Kidney tubule cell (primary cell): ENCODE results near the gene FBXO3.
"Not testable (repeated sequence)": the region's sequence is repeated elsewhere in the genome, so short reads cannot be mapped to it uniquely, and the experiment has no call there.

Experiments used
- DNase-seq: peaks from one replicate; pipeline ENCODE4 v3.0.0-alpha.2; 2018; ENCODE audit warnings: low spot score

Gene FBXO3, protein sequence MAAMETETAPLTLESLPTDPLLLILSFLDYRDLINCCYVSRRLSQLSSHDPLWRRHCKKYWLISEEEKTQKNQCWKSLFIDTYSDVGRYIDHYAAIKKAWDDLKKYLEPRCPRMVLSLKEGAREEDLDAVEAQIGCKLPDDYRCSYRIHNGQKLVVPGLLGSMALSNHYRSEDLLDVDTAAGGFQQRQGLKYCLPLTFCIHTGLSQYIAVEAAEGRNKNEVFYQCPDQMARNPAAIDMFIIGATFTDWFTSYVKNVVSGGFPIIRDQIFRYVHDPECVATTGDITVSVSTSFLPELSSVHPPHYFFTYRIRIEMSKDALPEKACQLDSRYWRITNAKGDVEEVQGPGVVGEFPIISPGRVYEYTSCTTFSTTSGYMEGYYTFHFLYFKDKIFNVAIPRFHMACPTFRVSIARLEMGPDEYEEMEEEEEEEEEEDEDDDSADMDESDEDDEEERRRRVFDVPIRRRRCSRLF

DNA sequence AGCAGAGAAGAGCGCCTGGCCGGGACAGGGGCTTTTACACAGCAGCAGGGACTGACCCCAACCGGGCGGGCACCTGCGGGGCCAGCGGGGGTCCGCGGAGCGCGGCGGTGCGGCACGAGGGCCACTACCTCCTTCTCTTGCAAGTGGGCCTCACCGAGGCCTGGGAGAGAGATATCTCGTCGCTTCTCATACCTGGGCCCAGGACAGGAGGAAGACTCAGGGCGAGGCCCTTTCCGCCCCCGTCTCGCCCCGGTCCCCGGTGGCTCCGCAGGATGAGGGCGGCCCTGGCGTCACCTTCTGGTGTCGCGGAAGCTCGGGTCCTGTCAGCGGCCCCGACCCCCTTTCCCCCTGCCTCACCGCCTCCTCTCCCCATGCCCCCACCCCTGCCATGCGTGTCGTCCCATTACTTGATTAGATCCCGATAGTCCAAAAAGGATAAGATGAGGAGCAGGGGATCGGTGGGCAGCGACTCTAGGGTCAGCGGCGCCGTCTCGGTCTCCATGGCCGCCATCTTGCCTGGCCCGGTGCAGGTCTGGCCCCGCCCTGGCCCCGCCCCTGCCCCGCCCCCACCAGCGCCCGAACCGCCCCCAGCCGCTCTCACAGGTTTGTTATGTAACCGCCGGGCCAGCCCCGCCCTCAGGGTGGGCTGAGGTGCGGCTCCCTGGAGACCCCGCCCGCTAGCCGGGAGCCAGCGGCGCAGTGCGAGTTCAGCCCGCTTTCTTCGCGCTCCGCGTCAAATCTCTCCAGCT, at the start of gene FBXO3:
Gene FBXO3, minus strand, starts transcription at position 534 of the 749 bp plus-strand sequence. Its CDS starts 23 bp downstream, at position 511.
- peak; percentile 85 for DNase-seq

DNA sequence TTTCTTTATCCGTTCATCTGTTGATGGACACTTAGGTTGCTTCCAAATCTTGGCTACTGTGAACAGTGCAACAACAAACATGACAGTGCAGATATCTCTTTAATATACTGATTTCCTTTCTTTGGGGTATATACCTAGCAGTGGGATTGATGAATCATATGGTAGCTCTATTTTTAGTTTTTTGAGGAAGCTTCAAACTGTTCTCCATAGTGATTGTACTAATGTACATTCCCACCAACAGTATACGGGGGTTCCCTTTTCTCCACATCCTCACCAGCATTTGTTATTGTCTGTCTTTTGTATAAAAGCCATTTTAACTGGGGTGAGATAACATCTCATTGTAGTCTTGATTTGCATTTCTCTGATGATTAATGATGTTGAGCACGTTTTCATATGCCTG, 48.7 kb upstream of the FBXO3 start:
- DNase-seq: not testable (repeated sequence)

DNA sequence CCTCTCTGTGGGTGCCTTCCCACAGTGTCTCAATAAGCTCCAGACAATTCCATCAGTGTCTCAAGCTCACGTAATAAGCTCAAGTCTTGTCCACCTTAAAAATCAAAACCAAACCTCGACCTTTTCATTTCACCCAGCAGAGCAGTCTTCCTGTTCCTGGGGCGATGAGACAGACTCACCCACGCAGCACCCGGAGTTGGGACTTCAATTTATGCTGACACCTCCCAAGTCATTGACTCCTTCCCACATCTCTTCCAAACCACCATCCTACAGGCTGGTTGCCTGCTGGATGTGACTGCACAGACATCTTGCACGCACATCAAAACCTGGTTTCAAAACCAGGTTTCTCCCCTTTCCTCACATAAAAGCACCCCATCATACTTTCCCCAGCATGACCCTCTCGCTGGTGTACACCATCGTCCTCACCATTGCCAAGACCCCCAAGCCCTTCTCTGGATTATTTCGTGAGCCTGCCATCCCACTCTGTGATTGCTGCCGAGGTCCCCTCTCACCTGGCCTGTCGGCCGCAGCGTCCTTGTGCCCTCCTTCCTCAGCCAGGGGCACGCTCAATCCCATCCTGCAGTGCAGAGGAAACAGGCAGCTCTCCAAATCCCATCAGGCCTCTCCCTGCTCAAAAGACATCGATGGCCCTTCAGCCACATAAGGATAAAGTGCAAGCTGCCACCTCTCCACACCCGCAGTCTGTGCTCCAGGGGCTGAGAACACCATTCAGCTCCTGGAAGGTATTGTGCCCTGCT, 45.1 kb upstream of the FBXO3 start:
- no peak for DNase-seq

DNA sequence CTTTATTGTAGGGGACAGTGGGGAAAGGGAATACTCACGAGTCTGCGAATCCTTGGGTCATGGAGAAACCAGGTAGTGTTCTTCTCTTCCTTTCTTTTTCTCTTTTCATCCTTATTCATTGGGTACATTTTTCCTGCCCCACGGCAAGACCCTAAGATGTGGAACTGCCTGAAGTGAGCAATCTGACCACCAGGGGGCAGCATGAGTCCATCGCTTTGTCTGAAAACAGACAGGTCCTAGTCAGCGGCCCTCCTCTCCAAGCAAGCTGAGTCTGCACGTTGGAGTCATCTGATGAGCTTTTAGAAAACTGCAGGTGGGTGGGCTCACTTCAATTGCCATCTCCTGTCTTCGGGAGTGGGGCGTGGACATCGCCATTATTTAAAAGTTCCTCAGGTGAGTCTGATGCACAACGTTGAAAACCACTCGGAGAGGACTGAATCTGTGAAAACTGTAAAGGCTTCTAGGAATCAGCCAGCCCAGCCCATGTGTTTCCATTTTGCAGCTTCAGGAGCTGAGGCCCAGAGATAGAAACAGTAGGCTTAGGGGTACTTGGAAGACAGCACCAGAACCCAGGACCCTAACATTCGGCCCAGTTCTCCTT, 34.0 kb upstream of the FBXO3 start:
- DNase-seq: peak; percentile 79

DNA sequence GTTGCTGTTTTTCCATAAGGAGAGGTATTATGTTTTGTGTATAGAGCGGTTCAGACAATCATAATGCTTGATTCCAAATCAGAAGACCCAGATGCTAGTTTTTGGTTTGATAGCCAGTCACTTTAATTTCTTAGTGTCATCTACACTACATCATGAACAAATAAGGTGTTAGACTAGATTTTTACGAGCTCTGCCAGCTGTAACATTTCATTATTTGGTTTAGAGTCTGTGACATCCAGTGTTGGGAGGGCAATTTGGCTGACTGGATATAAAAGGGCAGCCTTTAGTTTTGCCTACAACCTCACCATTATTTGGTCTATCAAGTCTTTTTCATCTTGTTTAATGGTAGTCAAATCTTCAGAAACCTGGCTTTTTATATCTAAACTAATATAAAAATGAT, 30.2 kb upstream of the FBXO3 start:
- DNase-seq: no peak

- peak; percentile 89 for DNase-seq
These were observed 28.1 kb upstream of the FBXO3 start for GRCh38 chr11:33802194-33802950.

DNA sequence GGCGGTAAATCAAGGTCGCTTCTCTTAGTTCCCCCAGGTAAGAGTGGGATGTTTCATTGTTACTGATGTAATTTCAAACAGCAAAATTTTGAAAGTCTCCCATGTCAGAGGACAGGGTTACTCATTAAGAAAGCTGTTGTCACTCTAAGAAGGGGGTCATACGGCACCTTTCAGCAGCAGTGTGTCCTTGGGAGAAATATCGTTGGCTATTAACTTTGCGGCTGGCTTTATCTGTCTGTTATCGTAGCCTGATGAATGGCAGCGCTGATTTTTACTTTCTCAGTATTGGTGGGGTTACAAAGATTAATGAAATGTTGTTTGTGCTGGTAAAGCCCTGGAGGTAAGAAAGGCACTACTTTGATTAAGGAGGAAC, 27.5 kb upstream of the FBXO3 start:
- DNase-seq: no peak

GRCh38 chr11:33797879-33798278, 23.6 kb upstream of the FBXO3 start:
- no peak for DNase-seq

GRCh38 chr11:33790040-33790439, 15.7 kb upstream of the FBXO3 start:
- DNase-seq: no peak

GRCh38 chr11:33788095-33788494, 13.8 kb upstream of the FBXO3 start:
- DNase-seq: not testable (repeated sequence)

DNA sequence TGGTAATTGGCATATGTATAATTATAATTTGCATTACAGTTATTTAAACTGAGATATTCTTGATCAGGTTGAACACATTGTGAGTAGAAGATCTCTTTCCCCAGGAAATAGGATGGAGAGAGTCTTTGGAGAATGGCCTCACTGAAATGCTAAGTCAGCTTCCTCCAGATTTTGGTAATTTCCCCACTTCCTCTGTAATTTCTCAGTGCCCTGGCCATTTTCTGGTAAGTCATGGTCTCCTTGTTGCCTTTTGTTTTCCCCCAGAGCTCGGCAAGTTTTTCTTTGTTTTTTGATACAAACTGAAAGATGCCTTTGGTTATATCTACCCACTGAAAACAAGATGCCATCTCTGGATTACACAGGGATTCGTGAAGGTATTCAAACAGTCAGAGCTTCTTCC, 12.8 kb upstream of the FBXO3 start:
- DNase-seq: no peak

GRCh38 chr11:33785609-33786008, 11.3 kb upstream of the FBXO3 start:
- no peak for DNase-seq

DNA sequence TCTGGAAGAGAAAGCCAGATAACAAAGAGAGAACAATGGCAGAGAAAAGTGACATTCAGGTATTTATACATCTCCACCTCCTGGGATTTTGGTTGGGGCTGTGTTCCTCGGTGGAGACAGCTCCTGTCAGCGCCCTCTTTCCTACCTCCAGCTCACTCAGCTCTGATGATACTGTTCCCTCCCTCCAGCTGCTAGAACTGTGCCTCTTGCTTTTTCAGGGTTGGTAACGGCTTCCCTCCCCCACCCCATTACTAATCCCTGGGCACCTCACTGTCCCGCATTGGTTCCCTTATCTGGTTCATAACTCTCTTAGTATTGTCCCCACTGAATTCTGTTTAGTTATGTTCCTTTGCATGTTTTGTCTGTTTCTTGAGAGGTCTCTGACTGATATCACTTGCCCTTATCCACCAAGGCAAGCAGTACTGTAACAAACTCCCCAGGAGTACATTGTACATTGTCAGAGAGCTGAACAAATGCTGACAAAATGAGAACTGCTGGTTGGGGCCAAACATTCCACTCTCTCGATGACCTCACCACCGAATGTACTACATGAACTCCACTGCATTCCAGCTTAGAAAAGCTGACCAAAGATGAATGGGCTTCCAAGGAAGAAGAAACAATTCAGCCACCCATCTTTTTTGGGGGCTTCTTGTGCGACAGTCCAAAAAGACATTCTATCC, 5.7 kb upstream of the FBXO3 start:
- peak; percentile 71 for DNase-seq

GRCh38 chr11:33778675-33779074, 4.4 kb upstream of the FBXO3 start:
- DNase-seq: no peak

GRCh38 chr11:33777906-33778305, 3.6 kb upstream of the FBXO3 start:
- DNase-seq: no peak

GRCh38 chr11:33775832-33776470, 1.6 kb upstream of the FBXO3 start:
- DNase-seq: peak; percentile 59

DNA sequence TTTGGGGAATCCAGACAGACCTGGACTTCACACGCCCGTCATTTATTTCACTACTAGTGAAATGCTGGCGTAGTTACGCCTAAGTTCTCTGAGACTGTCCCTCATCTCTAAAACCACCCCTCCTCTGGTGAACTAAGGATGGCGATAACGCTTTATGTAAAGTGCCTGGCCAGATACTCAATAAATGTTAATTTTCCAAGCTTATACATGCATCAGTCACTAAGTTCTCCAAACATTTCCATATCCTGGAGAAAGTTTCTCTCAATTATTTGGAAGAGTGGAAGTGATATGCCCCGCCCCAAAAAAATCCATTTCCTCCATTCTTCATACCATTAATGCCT, 1.1 kb upstream of the FBXO3 start:
- DNase-seq: no peak

- DNase-seq: no peak
These were observed 581 bp upstream of the FBXO3 start for GRCh38 chr11:33774736-33775466.

GRCh38 chr11:33773404-33773986, 825 bp downstream of the FBXO3 start:
- DNase-seq: peak; percentile 26
